Measurements from ENCODE around the gene ABHD6. TPM values are rescaled to one million over a fixed set of nuclear protein-coding genes. Genes with fewer than 3 reads are reported as not detected.
"Not testable (repeated sequence)": the region's sequence is repeated elsewhere in the genome, so short reads cannot be mapped to it uniquely, and the experiment has no call there.

ABHD6 gene
- total RNA-seq, 1 donor from 2014 or later: 4.9 TPM

- TF ChIP-seq CTCF (IDR thresholded peaks at IDR 0.05; ENCODE audit: unreplicated experiment): no peak
- Mint-ChIP-seq H3K4me1 (peaks cover 22% of the 10 kb centered on the region), H3K4me3 (no peak overlapping the region), H3K27me3 (ENCODE audit: low read depth) (no peaks in the 10 kb centered on the region), H3K27ac (peak overlapping the region; percentile 4), H3K9me3 (no peaks in the 10 kb centered on the region), H3K36me3 (peaks cover 2% of the 10 kb centered on the region)
- no peak for DNase-seq (ENCODE audit: low spot score in 2 of 2, unreplicated experiment in 2 of 2)
Measured at GRCh38 chr3:58335652-58335947, 98.0 kb downstream of the ABHD6 start.

GRCh38 chr3:58336135-58336882, 98.7 kb downstream of the ABHD6 start:
- no peak for TF ChIP-seq CTCF (IDR thresholded peaks at IDR 0.05; ENCODE audit: unreplicated experiment)
- Mint-ChIP-seq H3K9me3 (no peaks in the 10 kb centered on the region), H3K4me3 (no peak overlapping the region), H3K36me3 (peaks cover 2% of the 10 kb centered on the region), H3K27ac (no peak overlapping the region), H3K27me3 (ENCODE audit: low read depth) (no peaks in the 10 kb centered on the region), H3K4me1 (peaks cover 22% of the 10 kb centered on the region)
- DNase-seq (ENCODE audit: low spot score in 2 of 2, unreplicated experiment in 2 of 2): no peak

GRCh38 chr3:58337190-58337589, 99.6 kb downstream of the ABHD6 start:
- Mint-ChIP-seq H3K4me3 (no peak overlapping the region), H3K27ac (no peak overlapping the region), H3K36me3 (peaks cover 2% of the 10 kb centered on the region), H3K4me1 (peaks cover 22% of the 10 kb centered on the region), H3K27me3 (ENCODE audit: low read depth) (no peaks in the 10 kb centered on the region), H3K9me3 (no peaks in the 10 kb centered on the region)
- DNase-seq (ENCODE audit: low spot score in 2 of 2, unreplicated experiment in 2 of 2): no peak
- TF ChIP-seq CTCF (IDR thresholded peaks at IDR 0.05; ENCODE audit: unreplicated experiment): no peak

GRCh38 chr3:58339146-58339545, 101.6 kb downstream of the ABHD6 start:
- H3K9me3 Mint-ChIP-seq; H3K27me3 Mint-ChIP-seq (ENCODE audit: low read depth); DNase-seq (ENCODE audit: low spot score in 2 of 2, unreplicated experiment in 2 of 2); H3K27ac Mint-ChIP-seq; H3K4me3 Mint-ChIP-seq; H3K36me3 Mint-ChIP-seq: not testable (repeated sequence)
- H3K4me1 Mint-ChIP-seq: peaks cover 13% of the 10 kb centered on the region

- H3K9me3 Mint-ChIP-seq: no peaks in the 10 kb centered on the region
Measured at GRCh38 chr3:58340594-58341244, 103.1 kb downstream of the ABHD6 start.

More at GRCh38 chr3:58340594-58341244, 103.1 kb downstream of the ABHD6 start:
- no peak for TF ChIP-seq CTCF (IDR thresholded peaks at IDR 0.05; ENCODE audit: unreplicated experiment)
- H3K27me3 Mint-ChIP-seq (ENCODE audit: low read depth): no peaks in the 10 kb centered on the region
- H3K36me3 Mint-ChIP-seq: peaks cover 2% of the 10 kb centered on the region
- no peak for DNase-seq (ENCODE audit: low spot score in 2 of 2, unreplicated experiment in 2 of 2)
- H3K27ac Mint-ChIP-seq: no peak overlapping the region
- H3K4me1 Mint-ChIP-seq: peaks cover 1% of the 10 kb centered on the region
- no peak overlapping the region for H3K4me3 Mint-ChIP-seq

Data from mesothelial cell of epicardium (in vitro differentiated cells).